Ramos (cell line): Measurements from ENCODE around the gene GABRB2.
"Not testable (repeated sequence)": the region's sequence is repeated elsewhere in the genome, so short reads cannot be mapped to it uniquely, and the experiment has no call there.

Experiments used
- in situ Hi-C: fragments of 300-500 bp; cut with MboI; formaldehyde crosslinking; loops from one replicate; pipeline ENCODE4 v1.14.3; 2022; ENCODE audit warnings: low sequenced_read_pairs; ENCODE audit not compliant: unreplicated experiment

Gene GABRB2

GRCh38 chr5:161546470-161547301, at the start of gene GABRB2:
Gene GABRB2, minus strand, starts transcription at chr5:161546725. Its CDS starts 82 bp downstream, at chr5:161546643.
- in situ Hi-C loops = no loop called here

- in situ Hi-C loops = no loop called here
Measured at GRCh38 chr5:161585798-161586197, 39.3 kb upstream of the GABRB2 start.

GRCh38 chr5:161580621-161581020, 34.1 kb upstream of the GABRB2 start:
- in situ Hi-C loops = no loop called here

GRCh38 chr5:161572914-161573313, 26.4 kb upstream of the GABRB2 start:
- in situ Hi-C loops = no loop called here

DNA sequence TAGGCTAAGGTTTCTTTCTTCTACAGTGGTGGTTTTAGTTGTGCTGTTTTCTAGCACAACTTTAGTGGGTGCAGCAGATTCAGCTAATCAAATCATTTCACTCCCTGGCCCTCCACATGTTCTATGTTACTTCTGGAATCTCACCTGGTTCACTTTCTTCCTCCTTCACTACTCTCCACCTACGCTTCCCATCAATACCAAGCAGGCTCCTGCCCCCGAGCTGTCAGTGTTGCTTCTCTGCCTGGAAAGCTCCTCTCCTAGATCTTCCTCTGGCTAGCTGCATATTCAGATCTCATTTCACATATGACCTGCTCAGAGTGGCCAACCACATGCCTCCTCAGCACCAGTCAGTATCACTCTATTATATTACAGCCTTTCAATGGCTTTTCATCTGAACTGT, 19.6 kb upstream of the GABRB2 start:
- in situ Hi-C loops = no loop called here

DNA sequence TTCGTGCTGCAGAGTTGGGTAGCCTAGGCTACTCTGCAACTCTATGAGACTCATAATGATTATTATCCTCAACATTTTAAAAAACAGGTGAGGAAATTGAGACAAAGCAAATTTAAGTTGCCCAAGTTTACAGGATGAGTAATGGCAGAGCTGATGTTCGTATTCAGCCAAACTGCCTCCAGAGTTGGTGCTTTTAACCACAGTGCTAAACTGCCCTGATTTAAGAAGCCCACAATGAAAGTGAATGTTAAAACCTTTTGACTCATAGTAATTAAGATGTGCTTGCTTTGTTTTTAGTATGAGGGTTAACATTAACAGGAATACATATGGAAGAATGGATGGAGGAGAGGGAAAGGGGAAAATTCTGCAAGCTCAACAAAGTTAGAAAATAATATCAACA, 15.9 kb upstream of the GABRB2 start:
- in situ Hi-C loops = no loop called here

DNA sequence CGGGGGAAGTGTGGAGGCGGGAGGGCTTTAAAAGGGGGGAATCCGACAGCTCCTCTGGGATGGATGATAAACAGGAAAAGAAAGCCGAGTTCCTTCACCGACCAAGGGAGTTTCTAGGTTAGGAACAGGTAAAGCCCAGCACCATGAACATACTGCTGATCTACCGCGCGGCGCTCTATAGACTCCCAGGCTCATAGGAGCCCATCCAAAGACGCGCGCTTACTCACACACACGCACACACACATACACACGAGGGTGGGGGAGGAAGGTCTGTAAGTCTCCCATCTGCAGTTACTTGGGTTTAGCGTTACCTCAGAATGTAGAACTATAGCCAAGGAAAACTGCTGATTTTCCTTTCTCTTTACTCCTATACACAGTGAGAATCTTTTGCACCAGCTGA, 2.6 kb upstream of the GABRB2 start:
- in situ Hi-C loops = no loop called here

- in situ Hi-C loops = no loop called here
Measured at GRCh38 chr5:161548487-161549094, 2.1 kb upstream of the GABRB2 start.

DNA sequence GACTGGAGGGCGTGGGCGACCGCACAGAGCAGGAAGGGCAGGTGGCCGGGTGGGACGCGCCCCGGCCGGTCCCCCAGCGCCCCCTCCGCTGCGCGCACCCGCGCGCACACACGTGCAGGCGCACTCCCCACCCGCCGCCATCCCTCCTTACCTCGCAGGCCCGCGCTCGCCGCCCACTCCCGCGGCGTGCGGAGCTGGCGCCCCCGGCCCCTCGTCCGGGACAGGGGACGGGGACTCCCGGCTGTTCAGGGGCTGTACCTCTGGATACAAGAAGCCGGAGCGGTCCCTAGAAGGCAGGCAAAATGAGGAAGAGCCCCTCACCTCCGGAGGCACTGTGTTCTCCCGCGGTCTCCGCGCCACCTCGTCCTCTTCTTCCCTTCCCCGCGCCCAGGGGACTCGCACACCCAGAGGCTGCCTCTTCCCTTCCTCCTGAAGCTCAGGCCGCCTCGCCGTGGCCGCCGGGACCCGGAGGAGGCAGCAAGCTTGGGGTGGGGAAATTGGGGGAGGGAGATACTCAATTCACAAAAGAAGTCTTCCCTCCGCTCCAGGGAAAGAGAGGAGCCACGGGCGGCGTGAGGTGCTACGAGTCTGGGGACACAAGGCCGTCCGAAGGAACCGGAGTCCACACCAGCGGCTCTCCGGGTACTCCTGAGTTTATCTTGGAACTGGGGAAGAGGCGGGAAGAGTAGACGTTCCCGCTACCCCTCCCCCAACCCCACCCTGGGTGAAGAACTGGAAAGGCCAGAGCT, 1.4 kb upstream of the GABRB2 start:
- in situ Hi-C loops = no loop called here

DNA sequence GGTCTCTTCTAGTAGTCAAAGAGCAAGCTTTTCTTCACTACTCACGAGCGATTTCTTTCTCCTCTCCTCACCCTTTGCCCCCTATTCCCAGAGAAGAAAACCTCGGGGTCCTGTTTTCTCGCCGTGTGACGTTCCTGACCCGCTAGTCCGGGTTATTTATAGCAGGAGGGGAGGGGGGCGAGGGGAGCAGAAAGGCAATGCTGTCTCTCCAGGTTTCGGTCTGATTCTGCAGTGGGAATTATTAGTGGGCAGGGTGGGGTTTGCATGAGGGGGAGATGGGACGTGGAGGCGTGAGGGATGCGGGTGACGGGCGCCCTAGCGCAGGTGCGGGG, 847 bp upstream of the GABRB2 start:
- in situ Hi-C loops = no loop called here

DNA sequence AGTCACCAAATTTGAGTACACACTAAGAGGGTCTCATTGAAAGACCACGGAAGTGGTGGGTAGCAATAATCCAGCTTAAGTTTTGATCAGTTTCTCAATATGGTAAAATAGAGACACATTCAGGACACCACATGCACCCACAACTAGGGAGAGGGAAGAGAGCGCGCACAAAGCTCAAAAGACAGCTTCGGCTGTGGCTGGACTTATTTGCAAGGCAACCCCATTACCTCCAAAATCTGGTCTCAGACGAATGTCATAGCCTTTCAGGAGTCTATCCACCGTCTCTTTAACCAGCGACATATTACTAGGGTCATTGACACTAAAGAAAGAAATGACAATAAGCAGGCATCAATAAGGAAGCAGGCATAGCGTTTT, 443 bp downstream of the GABRB2 start:
- in situ Hi-C loops = no loop called here

DNA sequence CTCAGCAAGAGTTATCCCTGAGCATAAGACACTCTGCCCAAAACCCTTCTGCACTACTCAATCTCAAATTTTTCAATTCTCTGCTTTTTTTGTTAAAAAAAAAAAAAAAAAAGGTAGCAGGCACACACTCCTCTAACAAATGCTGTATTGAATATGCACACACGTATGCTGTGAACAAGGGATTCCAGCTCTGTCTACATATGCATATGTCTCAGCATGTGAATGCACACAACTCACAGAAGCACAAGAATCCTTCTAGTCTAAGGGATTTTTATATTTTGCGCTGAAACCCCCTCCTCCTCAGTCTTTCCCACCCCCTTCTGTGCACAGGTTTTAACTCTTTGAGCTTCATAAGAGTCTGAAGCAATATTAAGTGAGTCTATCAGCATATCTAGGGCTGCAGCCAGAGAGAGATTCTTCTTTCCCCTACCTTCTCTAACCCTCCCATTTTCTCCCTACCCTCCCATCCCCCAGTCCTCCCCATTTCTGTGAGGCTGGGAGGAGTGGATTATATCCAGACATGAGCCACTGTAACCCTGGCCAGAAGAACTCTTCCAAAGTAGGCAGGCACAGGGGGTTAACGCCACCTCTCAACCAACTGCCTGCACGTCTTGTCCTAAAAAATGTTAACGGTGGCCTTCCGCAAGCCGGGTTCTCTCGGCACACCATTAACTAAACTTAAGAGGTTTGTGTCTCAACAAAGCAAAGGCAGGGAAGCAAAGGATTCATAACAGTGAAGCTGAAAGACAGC, 1.0 kb downstream of the GABRB2 start:
- in situ Hi-C loops = no loop called here

DNA sequence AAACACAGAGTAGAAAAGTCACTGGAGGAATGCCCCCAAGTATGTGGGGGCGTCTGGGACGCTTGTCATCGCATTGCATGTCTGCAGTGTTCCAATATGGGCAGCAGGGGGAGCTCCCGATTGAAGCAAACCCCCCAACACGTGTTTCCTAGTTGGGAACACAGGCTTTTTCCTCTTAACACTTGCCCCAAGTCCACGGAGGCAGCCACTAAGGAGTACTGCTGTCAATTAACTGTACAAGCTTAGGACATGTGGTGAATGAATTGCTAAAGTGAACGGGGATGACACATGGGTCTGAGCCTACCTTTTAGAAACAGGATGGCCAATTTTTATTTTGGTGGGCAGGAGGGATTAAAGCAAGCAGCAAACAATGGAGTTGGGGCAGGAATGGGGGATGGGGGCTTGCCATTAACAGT, 2.2 kb downstream of the GABRB2 start:
- in situ Hi-C loops = no loop called here

DNA sequence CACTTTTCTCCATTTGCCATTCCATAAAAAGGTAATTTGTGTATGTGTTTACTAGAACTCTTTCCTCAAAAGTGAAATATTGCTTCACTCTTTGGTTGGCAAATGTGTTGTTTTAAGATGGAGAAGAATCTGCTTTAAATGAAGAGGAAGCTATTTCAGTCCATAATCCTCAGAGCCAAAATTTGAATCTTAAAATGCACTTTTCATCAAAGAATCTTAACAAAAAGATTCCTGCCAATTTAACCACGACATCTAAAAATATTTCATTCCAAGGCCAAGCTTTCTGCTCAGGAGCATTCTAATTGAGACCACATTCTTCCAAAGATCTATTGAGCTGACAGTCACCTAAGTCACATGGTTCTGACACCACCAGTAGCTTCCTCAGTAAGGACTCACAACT, 7.5 kb downstream of the GABRB2 start:
- in situ Hi-C loops = no loop called here

DNA sequence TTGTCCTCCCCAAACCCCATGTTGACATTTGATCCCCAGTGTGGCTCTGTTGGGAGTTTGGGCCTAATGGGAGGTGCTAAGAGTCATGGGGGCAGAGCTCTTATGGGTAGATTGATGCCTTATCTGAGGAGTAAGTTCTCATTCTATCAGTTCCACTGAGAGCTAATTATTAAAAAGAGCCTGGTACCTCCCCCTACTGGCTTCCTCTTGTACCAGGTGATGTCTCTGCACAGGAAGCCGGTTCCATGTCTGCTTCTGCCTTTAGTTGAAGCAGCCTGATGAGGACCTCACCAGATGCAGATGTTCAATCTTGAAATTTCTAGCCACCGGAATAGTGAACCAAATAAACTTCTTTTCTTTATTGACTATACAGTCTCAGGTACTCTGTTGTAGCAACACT, 10.8 kb downstream of the GABRB2 start:
- in situ Hi-C loops = no loop called here

- in situ Hi-C loops = no loop called here
Measured at GRCh38 chr5:161530700-161531099, 15.8 kb downstream of the GABRB2 start.

GRCh38 chr5:161513942-161514341, 32.6 kb downstream of the GABRB2 start:
- in situ Hi-C loops = no loop called here

- in situ Hi-C loops = no loop called here
Measured at GRCh38 chr5:161507591-161507990, 38.9 kb downstream of the GABRB2 start.

DNA sequence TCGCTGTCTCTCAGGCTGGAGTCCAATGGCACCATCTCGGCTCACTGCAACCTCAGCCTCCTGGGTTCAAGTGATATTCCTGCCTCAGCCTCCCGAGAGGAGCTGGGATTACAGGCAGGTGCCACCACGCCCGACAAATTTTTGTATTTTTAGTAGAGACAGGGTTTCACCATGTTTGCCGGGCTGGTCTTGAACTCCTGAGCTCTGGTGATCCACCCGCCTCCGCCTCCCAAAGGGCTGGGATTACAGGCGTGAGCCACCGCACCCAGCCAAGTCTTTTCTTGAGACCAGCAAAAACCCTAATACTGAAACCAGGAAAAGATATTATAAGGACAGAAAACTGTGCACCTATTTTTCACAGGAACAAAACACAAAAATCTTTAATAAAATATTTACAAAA, 41.4 kb downstream of the GABRB2 start:
- in situ Hi-C loops = not testable (repeated sequence)

- in situ Hi-C loops = no loop called here
Measured at GRCh38 chr5:161498531-161498930, 48.0 kb downstream of the GABRB2 start.

- in situ Hi-C loops = no loop called here
Measured at GRCh38 chr5:161483721-161484120, 62.8 kb downstream of the GABRB2 start.
